ENCODE measurements around the gene PDE3A.

The PDE3A gene

GRCh38 chr12:20370866-20371519 is 2.7 kb downstream of the PDE3A start:
- TF ChIP-seq CTCF (IDR thresholded peaks at IDR 0.05; ENCODE audit: low read depth, low read length) = no peak
- in situ Hi-C loops (cut with HindIII; ENCODE audit: low sequenced_read_pairs) = no loop called here
- H3K4me3 ChIP-seq (ENCODE audit: low read depth, low read length) = peak overlapping the region; percentile 77
- no peak for DNase-seq (ENCODE audit: low read depth, low spot score)

GRCh38 chr12:20372326-20373096 is 4.2 kb downstream of the PDE3A start:
- TF ChIP-seq CTCF (IDR thresholded peaks at IDR 0.05; ENCODE audit: low read depth, low read length) = no peak
- no peak overlapping the region for H3K4me3 ChIP-seq (ENCODE audit: low read depth, low read length)
- no peak for DNase-seq (ENCODE audit: low read depth, low spot score)
- in situ Hi-C loops (cut with HindIII; ENCODE audit: low sequenced_read_pairs) = no loop called here

GRCh38 chr12:20374795-20375194 is 6.5 kb downstream of the PDE3A start:
- H3K4me3 ChIP-seq (ENCODE audit: low read depth, low read length) = no peak overlapping the region
- in situ Hi-C loops (cut with HindIII; ENCODE audit: low sequenced_read_pairs) = no loop called here
- no peak for TF ChIP-seq CTCF (IDR thresholded peaks at IDR 0.05; ENCODE audit: low read depth, low read length)
- no peak for DNase-seq (ENCODE audit: low read depth, low spot score)

DNA sequence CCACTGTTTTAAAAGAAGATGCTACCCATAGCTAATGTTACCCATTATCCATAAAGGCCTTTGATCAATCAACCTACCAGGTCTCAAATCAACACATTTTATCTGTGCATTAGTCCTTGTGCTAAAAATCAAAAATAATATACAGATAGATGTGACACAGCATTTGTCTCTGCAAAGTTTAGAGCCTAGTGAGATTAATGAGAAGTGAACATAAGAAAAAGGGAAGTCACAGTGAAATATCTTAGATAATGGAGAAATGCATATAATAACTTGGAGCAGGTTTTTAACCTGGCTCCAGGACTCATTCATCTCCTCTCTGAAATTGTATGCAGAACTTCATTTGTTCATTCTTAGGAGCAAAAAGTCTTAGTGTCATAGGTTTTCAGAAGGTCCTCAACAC is 7.2 kb downstream of the PDE3A start:
- DNase-seq (ENCODE audit: low read depth, low spot score) = no peak
- no peak overlapping the region for H3K4me3 ChIP-seq (ENCODE audit: low read depth, low read length)
- in situ Hi-C loops (cut with HindIII; ENCODE audit: low sequenced_read_pairs) = no loop called here
- no peak for TF ChIP-seq CTCF (IDR thresholded peaks at IDR 0.05; ENCODE audit: low read depth, low read length)

DNA sequence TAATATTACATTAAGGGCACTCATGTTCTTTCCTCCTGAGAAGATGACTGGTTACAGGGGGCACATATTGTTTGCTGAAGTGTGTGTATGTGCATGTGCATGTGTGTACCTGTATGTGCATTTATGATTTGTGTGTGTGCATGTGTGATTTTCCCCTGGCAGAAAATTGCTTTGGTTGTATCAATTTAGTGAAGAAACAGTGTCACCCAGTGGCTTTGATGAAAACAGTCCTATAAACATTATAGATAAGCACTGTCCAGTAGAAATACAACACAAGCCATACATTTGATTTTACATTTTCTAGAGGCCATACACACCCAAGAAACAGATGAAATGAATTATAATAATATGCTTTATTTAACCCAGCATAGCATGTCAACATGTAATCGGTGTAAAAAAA is 8.6 kb downstream of the PDE3A start:
- peak; percentile 33 for TF ChIP-seq CTCF (IDR thresholded peaks at IDR 0.05; ENCODE audit: low read depth, low read length)
- in situ Hi-C loops (cut with HindIII; ENCODE audit: low sequenced_read_pairs) = no loop called here
- H3K4me3 ChIP-seq (ENCODE audit: low read depth, low read length) = no peak overlapping the region
- peak; percentile 36 for DNase-seq (ENCODE audit: low read depth, low spot score)

DNA sequence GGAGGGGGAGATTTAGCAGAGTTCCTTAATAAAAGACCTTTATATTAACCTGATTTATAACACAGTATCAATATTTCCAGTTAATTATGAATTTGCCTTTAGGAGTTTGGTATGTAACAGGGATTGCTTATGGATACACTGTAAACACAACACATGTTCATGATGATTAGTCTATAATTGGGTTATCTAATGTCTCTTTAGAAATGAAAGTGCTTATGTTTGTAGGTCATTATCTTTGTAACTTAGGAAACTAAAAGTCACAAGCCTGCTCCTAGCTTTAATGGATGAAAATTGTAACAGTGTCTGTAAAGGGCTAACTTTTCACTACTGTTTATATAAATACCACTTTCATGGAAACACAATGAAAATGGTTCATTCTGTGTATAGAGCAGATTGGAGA is 9.4 kb downstream of the PDE3A start:
- DNase-seq (ENCODE audit: low read depth, low spot score) = no peak
- no peak overlapping the region for H3K4me3 ChIP-seq (ENCODE audit: low read depth, low read length)
- in situ Hi-C loops (cut with HindIII; ENCODE audit: low sequenced_read_pairs) = no loop called here
- TF ChIP-seq CTCF (IDR thresholded peaks at IDR 0.05; ENCODE audit: low read depth, low read length) = no peak
